ENCODE results near the gene RALGAPA2. TPM values are rescaled to one million over a fixed set of nuclear protein-coding genes. Genes with fewer than 3 reads are reported as not detected.

RALGAPA2 gene
- total RNA-seq, 2 donors from 2014 or later = 38.5 to 39.2 TPM

- no peak overlapping the region for H3K4me3 Mint-ChIP-seq
- ATAC-seq (no peak), DNase-seq (ENCODE audit: low spot score) (no peak)
- H3K36me3 Mint-ChIP-seq = no peaks in the 10 kb centered on the region
- H3K27me3 Mint-ChIP-seq = no peaks in the 10 kb centered on the region
- no peaks in the 10 kb centered on the region for H3K9me3 Mint-ChIP-seq
- no peaks in the 10 kb centered on the region for H3K4me1 Mint-ChIP-seq (ENCODE audit: low read depth in 2 of 2)
- no peak overlapping the region for H3K27ac Mint-ChIP-seq
Measured at GRCh38 chr20:20390393-20390792, 322.1 kb downstream of the RALGAPA2 start.

- DNase-seq (ENCODE audit: low spot score) (no peak), ATAC-seq (no peak)
- H3K36me3 Mint-ChIP-seq = no peaks in the 10 kb centered on the region
- H3K4me3 Mint-ChIP-seq = no peak overlapping the region
- H3K27me3 Mint-ChIP-seq = peaks cover 0 to 2% of the 10 kb centered on the region in 2 donors
- H3K4me1 Mint-ChIP-seq (ENCODE audit: low read depth in 2 of 2) = no peaks in the 10 kb centered on the region
- no peak overlapping the region for H3K27ac Mint-ChIP-seq
- no peaks in the 10 kb centered on the region for H3K9me3 Mint-ChIP-seq
Measured at GRCh38 chr20:20386192-20386591, 326.3 kb downstream of the RALGAPA2 start.

GRCh38 chr20:20375862-20376261 lies 336.6 kb downstream of the RALGAPA2 start:
- Mint-ChIP-seq H3K9me3 (no peaks in the 10 kb centered on the region), H3K27me3 (peaks cover 48 to 49% of the 10 kb centered on the region in 2 donors), H3K4me1 (ENCODE audit: low read depth in 2 of 2) (no peaks in the 10 kb centered on the region), H3K27ac (no peak overlapping the region), H3K4me3 (no peak overlapping the region), H3K36me3 (no peaks in the 10 kb centered on the region)
- no peak for ATAC-seq
- DNase-seq (ENCODE audit: low spot score) = no peak

GRCh38 chr20:20373091-20373571 lies 339.3 kb downstream of the RALGAPA2 start:
- H3K9me3 Mint-ChIP-seq = no peaks in the 10 kb centered on the region
- H3K4me1 Mint-ChIP-seq (ENCODE audit: low read depth in 2 of 2) = peaks cover 0 to 6% of the 10 kb centered on the region in 2 donors
- no peak overlapping the region for H3K27ac Mint-ChIP-seq
- H3K4me3 Mint-ChIP-seq = no peak overlapping the region
- peak in 1 of 2 donors; percentile 9 for ATAC-seq
- peaks cover 52 to 63% of the 10 kb centered on the region in 2 donors for H3K27me3 Mint-ChIP-seq
- H3K36me3 Mint-ChIP-seq = no peaks in the 10 kb centered on the region
- DNase-seq (ENCODE audit: low spot score) = no peak

- Mint-ChIP-seq H3K27me3 (peaks cover 54 to 63% of the 10 kb centered on the region in 2 donors), H3K36me3 (no peaks in the 10 kb centered on the region), H3K9me3 (no peaks in the 10 kb centered on the region), H3K27ac (no peak overlapping the region), H3K4me3 (no peak overlapping the region), H3K4me1 (ENCODE audit: low read depth in 2 of 2) (peaks cover 0 to 8% of the 10 kb centered on the region in 2 donors)
- DNase-seq (ENCODE audit: low spot score) (no peak), ATAC-seq (no peak)
Measured at GRCh38 chr20:20371681-20372080, 340.8 kb downstream of the RALGAPA2 start.

GRCh38 chr20:20371083-20371482 lies 341.4 kb downstream of the RALGAPA2 start:
- peaks cover 0 to 11% of the 10 kb centered on the region in 2 donors for H3K4me1 Mint-ChIP-seq (ENCODE audit: low read depth in 2 of 2)
- H3K36me3 Mint-ChIP-seq = no peaks in the 10 kb centered on the region
- no peak overlapping the region for H3K27ac Mint-ChIP-seq
- no peaks in the 10 kb centered on the region for H3K9me3 Mint-ChIP-seq
- ATAC-seq (no peak), DNase-seq (ENCODE audit: low spot score) (no peak)
- peaks cover 56 to 61% of the 10 kb centered on the region in 2 donors for H3K27me3 Mint-ChIP-seq
- no peak overlapping the region for H3K4me3 Mint-ChIP-seq

GRCh38 chr20:20370094-20370575 lies 342.3 kb downstream of the RALGAPA2 start:
- H3K9me3 Mint-ChIP-seq = no peaks in the 10 kb centered on the region
- no peak overlapping the region for H3K27ac Mint-ChIP-seq
- peaks cover 53 to 61% of the 10 kb centered on the region in 2 donors for H3K27me3 Mint-ChIP-seq
- peak overlapping the region; percentile 38 for H3K4me3 Mint-ChIP-seq
- H3K4me1 Mint-ChIP-seq (ENCODE audit: low read depth in 2 of 2) = peaks cover 0 to 11% of the 10 kb centered on the region in 2 donors
- DNase-seq (ENCODE audit: low spot score) = no peak
- no peak for ATAC-seq
- no peaks in the 10 kb centered on the region for H3K36me3 Mint-ChIP-seq

- Mint-ChIP-seq H3K27ac (no peak overlapping the region), H3K4me3 (peak overlapping the region; percentile 38), H3K27me3 (peaks cover 52 to 57% of the 10 kb centered on the region in 2 donors), H3K36me3 (no peaks in the 10 kb centered on the region), H3K4me1 (ENCODE audit: low read depth in 2 of 2) (peaks cover 0 to 11% of the 10 kb centered on the region in 2 donors), H3K9me3 (no peaks in the 10 kb centered on the region)
- DNase-seq (ENCODE audit: low spot score) (no peak), ATAC-seq (peak in 1 of 2 donors; percentile 8)
Measured at GRCh38 chr20:20369250-20370093, 343.0 kb downstream of the RALGAPA2 start.

GRCh38 chr20:20368418-20369249 lies 343.8 kb downstream of the RALGAPA2 start:
- Mint-ChIP-seq H3K4me3 (no peak overlapping the region), H3K36me3 (no peaks in the 10 kb centered on the region), H3K4me1 (ENCODE audit: low read depth in 2 of 2) (peaks cover 0 to 11% of the 10 kb centered on the region in 2 donors), H3K27ac (no peak overlapping the region), H3K9me3 (no peaks in the 10 kb centered on the region), H3K27me3 (peaks cover 46 to 53% of the 10 kb centered on the region in 2 donors)
- ATAC-seq (peak; percentile 29 to 30), DNase-seq (ENCODE audit: low spot score) (no peak)

GRCh38 chr20:20367575-20368417 lies 344.6 kb downstream of the RALGAPA2 start, which contains the start of gene INSM1:
Gene INSM1 (plus strand): TSS chr20:20368104. CDS start chr20:20368268, 164 bp downstream.
- no peaks in the 10 kb centered on the region for H3K36me3 Mint-ChIP-seq
- H3K27ac Mint-ChIP-seq = no peak within 1 kb of the TSS
- H3K4me3 Mint-ChIP-seq = no peak within 1 kb of the TSS
- no peak for DNase-seq (ENCODE audit: low spot score)
- H3K9me3 Mint-ChIP-seq = no peaks in the 10 kb centered on the region
- H3K4me1 Mint-ChIP-seq (ENCODE audit: low read depth in 2 of 2) = peaks cover 6 to 18% of the 10 kb centered on the region in 2 donors
- ATAC-seq = no peak
- peaks cover 51 to 57% of the 10 kb centered on the region in 2 donors for H3K27me3 Mint-ChIP-seq

- DNase-seq (ENCODE audit: low spot score) (no peak), ATAC-seq (no peak)
- peaks cover 9 to 23% of the 10 kb centered on the region in 2 donors for H3K4me1 Mint-ChIP-seq (ENCODE audit: low read depth in 2 of 2)
- H3K4me3 Mint-ChIP-seq = no peak overlapping the region
- H3K36me3 Mint-ChIP-seq = no peaks in the 10 kb centered on the region
- H3K9me3 Mint-ChIP-seq = no peaks in the 10 kb centered on the region
- no peak overlapping the region for H3K27ac Mint-ChIP-seq
- H3K27me3 Mint-ChIP-seq = peaks cover 48 to 57% of the 10 kb centered on the region in 2 donors
Measured at GRCh38 chr20:20366876-20367574, 345.4 kb downstream of the RALGAPA2 start.

- no peaks in the 10 kb centered on the region for H3K9me3 Mint-ChIP-seq
- H3K36me3 Mint-ChIP-seq = no peaks in the 10 kb centered on the region
- ATAC-seq (no peak), DNase-seq (ENCODE audit: low spot score) (no peak)
- H3K27me3 Mint-ChIP-seq = peaks cover 45 to 57% of the 10 kb centered on the region in 2 donors
- no peak overlapping the region for H3K27ac Mint-ChIP-seq
- H3K4me3 Mint-ChIP-seq = no peak overlapping the region
- peaks cover 9 to 26% of the 10 kb centered on the region in 2 donors for H3K4me1 Mint-ChIP-seq (ENCODE audit: low read depth in 2 of 2)
Measured at GRCh38 chr20:20366551-20366875, 345.9 kb downstream of the RALGAPA2 start.

Measured in natural killer cell treated with Interleukin-12 subunit alpha and Interleukin-12 subunit beta and Interleukin-15 and Interleukin-18, amount 100 ng/mL, for 72 hours (primary cell).